Measurements from ENCODE around the gene PRR18.
"Not testable (repeated sequence)": the region's sequence is repeated elsewhere in the genome, so short reads cannot be mapped to it uniquely, and the experiment has no call there.

The PRR18 gene

GRCh38 chr6:166308033-166308768 is at the start of gene PRR18:
TSS of gene PRR18 (minus strand) at chr6:166308392. CDS start at chr6:166308142, 250 bp downstream.
- no peak for DNase-seq

DNA sequence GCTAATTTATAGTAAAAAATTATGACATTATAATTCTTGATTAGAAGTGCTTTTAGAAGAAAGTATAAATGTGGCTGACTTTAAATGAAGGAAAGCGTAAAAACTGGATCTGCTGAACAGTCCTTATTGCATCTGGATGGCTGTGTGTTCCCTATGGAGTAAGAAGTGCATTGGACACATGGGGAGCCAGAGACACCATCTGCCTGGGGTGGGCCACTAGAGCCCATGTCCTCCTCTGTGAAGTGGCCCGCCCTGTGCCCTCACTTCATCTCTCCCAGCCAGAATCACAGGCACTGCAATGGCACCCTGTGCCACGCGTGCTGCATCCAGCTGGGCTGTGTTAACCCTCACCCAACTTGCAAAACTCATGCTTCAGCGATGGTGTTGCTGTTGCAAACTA is 47.4 kb upstream of the PRR18 start:
- DNase-seq = no peak

GRCh38 chr6:166354965-166355364 is 46.8 kb upstream of the PRR18 start:
- no peak for DNase-seq

DNA sequence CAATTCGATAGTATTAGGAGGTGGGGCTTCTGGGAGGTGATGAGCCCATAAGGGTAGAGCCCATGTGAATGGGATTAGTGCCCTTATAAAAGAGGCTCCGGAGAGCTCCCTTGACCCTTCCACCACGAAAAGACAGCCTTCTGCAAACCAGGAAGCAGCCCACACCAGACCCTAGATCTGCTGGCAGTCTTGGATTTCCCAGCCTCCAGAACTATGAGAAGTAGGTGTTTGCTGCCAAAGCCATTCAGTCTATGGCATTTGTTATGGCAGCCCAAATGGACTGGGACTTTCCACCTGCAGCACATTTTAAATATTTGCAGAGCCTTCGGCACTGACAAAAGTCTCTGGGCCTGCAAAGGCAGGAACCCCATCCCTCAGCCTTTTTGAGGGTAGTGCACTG is 46.0 kb upstream of the PRR18 start:
- DNase-seq = no peak

DNA sequence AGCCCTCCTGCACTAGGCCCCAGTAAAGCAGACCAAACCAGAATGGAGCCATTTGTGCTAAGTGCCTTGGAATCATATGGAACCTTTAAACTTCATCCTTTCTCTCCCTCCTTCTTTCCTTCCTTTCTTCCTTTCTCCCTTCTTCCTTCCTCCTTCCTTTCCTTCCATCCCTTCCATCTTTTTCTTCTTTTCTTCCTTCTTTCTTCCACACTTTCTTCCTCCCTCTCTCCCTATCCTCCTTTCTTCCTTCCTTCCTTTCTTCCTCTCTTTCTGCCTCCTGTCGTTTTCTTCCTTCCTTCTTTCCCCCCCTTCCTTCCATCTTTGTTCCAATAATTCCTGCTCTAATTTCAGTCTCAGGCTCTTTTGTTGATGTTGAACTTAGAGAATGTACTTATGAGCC is 45.3 kb upstream of the PRR18 start:
- DNase-seq = no peak

DNA sequence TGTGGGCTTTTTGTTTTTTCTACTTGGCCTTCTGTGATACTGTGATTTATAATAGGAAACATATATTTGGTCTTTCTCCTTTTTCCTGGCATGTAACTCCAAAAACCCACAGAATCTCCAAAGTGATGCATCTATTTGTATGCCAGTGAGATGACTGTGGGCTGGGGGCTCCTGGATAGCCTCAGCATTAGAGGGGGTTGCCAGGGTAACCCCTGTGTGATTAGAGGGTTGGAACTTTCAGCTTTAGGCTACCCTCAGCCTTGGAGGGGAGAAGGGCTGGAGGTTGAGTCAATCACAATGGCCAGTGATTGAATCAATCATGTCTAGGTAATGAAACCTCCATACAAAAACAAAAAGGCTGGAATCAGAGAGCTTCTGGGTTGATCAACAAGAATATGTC is 44.7 kb upstream of the PRR18 start:
- DNase-seq = no peak

- no peak for DNase-seq
Measured at GRCh38 chr6:166351715-166352285, 43.6 kb upstream of the PRR18 start.

DNA sequence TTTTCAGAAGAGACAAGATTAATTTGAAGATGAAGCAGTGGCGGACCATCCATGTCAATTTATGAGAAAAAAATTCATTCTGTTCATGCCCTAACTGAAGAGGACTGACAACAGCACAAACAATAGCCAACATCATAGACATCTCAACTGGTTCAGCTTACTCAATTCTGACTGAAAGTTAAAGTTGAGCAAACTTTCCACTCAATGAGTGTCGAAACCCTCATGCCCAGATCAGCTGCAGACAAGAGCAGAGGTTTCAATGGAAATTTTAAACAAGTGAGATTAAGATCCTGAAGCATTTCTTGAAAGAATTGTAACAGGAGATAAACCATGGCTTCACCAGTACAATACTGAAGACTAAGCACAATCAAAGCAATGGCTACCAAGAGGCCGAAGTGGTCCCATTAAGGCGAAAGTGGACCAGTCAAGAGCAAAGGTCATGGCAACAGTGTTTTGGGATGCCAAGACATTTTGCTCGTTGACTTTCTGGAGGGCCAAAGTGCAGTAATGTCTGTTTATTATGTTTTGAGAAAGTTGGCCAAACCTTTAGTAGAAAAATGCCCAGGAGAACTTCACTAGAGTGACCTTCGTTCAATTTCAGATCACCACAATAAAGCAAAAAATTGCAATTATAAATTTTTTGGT is 40.2 kb upstream of the PRR18 start:
- DNase-seq = no peak

GRCh38 chr6:166346965-166347364 is 38.8 kb upstream of the PRR18 start:
- no peak for DNase-seq

DNA sequence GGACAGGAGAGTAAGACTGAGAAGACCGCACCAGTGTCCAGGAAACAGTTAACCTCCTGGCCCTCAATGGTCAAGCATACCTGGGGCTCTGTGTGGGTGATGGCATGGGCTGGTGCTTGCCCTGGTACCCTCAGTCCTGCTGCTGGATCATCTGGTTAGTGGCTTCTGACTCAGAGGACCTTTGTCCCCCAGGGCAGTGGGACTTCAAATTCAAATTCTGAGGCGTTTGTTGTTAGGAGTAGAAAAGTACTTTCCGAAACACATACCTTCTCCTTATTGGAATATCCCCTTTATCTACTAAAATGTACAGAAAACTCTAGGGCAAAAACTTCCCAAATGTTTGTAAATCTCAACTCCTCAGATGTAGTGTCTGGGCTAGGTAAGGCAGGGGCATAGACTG is 38.3 kb upstream of the PRR18 start:
- DNase-seq = no peak

GRCh38 chr6:166345672-166346071 is 37.5 kb upstream of the PRR18 start:
- DNase-seq = not testable (repeated sequence)

DNA sequence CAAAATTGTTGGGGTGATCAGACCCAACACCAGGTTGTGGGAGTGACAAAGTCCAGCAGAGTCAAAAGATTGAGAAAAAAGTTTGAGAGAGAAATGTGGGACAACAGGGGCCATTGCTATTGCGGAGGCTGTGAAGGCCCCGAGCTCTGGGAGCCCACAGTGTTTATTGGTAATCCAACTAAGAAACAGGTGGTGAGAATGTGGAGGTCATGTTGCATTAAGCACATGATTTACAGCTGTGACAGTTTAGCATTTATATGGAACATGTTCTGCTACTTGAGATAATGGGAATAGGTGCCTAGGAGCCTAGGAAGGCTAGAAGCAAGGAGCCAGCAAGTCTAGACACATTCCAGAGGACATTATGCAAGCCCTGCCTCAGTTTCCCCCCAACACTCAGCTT is 36.7 kb upstream of the PRR18 start:
- not testable (repeated sequence) for DNase-seq

GRCh38 chr6:166344240-166344639 is 36.0 kb upstream of the PRR18 start:
- no peak for DNase-seq

DNA sequence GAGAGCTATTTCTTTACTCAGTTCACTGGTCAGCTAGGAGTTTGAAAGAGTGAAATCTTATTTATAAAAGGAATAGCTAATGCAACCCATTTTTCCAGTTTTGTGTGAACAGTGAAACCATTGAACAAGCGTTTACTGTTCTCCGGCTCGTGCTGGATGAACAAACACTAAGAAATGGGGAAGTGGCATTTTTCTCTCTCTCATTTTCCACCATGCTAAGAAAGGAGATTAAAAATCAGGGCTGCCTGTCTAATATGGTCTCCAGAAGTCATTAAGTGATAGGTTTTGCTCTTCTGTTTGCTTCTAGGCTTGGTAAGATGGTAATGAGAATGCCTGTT is 34.9 kb upstream of the PRR18 start:
- DNase-seq = no peak

DNA sequence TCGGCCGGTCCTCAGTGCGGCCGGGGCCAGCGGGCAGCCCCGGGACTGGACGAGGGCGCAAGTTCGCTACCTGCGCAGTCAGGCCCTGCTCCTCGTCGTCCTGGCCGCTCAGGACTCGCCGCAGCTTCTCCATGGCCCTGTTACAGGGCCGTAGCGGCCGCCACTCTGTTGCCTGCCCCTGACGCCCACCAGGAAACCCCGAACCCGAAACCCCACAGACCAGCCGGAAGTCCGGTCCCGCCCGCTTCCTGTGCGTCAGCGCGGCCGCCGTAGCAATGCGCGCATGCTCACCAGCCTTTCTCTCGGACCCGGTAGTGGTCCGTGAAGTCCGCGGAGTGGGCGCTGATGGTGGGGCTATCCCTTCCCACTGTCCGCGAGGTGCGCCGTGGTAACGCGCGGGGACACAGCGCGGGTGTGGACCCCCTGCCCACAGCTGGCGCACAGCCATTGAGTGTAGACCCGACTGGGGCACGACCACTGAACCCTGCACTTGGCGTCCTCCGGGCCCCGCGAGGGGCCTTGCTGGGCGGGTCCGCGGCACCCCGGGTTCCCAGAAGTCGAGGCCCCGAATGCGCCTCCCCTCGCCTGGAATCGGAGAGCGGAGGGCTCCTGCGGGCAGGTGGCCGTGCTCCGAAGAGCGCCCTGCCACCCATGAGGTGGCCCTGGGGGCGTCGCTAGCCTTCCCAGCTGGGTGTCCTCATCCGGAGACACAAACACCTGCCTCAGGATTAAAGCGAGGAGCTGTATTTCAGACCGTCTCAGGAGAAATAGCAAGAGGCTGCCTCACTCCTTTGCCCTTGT is 34.4 kb upstream of the PRR18 start, which contains the start of gene SFT2D1:
TSS of gene SFT2D1 (minus strand) at position 197 of the 801 bp plus-strand sequence. CDS start at position 133, 64 bp downstream.
- peak; percentile 82 for DNase-seq

- no peak for DNase-seq
Measured at GRCh38 chr6:166341977-166342348, 33.8 kb upstream of the PRR18 start.

DNA sequence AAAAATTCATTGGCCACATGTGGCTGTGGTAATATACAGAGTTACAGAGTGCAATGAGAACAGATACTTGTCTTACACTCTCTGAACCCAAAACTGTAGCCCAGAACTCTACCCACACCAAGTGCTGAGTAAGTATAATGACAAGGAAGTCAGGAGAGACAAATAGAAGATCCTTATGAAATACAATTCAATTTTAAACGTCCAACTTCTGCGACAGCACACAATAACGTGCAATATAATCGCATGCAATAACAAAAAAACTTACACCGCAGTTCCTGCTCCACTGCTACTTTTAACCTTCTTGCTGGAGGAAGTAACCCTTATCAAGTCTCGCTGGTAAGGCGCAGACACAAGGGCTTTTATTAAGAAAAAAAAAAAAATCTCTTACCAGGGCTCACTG is 33.3 kb upstream of the PRR18 start:
- DNase-seq = no peak

GRCh38 chr6:166338854-166339253 is 30.7 kb upstream of the PRR18 start:
- no peak for DNase-seq

GRCh38 chr6:166336847-166337246 is 28.7 kb upstream of the PRR18 start:
- no peak for DNase-seq

DNA sequence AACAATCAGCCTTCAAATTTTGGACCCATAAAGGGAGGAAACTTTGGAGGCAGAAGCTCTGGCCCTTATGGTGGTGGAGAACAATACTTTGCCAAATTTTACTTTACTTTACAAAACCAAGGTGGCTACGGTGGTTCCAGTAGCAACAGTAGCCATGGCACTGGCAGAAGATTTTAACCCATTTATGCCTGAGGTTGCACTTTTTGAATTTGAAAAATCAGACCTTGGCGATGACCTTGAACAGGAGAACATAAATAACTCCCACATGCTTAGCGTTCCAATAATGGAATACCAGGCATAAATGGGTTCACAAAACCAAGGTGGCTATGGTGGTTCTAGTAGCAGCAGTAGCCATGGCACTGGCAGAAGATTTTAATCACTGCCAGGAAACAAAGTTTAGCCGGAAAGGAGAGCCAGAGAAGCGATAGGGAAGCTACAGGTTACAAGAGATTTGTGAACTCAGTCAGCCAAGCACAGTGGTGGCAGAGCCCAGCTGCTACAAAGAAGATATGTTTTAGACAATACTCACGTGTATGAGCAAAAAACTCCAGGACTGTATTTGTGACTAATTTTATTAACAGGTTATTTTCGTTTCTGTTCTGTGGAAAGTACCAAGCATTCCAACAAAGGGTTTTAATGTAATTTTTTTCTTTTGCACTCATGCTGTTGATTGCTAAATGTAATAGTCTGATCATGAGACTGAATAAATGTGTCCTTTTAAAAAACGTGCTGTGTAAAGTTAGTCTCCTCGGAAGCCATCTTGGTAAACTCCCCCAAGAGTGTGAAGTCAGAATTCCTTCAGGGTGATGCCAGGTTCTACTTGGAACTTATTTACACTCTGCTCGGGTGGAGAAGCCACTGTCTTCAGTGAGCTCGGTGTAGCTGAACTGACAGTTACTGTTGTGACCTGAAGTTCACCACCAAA is 27.4 kb upstream of the PRR18 start:
- no peak for DNase-seq

DNA sequence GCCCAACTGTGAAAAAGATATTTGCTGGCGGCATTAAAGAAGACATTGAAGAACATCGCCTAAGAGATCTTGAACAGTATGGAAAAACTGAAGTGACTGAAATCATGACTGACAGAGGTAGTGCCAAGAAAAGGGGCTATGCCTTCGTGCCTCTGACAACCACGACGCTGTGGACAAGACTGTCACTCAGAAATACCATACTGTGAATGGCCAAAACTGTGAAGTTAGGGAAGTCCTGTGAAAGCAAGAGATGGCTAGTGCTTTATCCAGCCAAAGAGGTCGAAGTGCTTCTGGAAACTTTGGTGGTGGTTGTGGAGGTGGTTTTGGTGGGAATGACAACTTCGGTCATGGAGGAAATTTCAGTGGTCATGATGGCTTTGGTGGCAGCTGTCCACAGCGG is 26.7 kb upstream of the PRR18 start:
- DNase-seq = no peak

All from EL (cell line).